H1 (cell line): ENCODE measurements around the gene NDUFA12.

Source experiments
- CTCF ChIP-seq, 3 experiments: IDR thresholded peaks; 1 replicate in 2 of 3; 2 replicates in 1 of 3; pipeline versions ENCODE4 v1.5.1 to v1.6.1; 2011; ENCODE audit warnings: low read length in 3 of 3, mild to moderate bottlenecking in 3 of 3, inconsistent platforms in 2 of 3, low read depth in 1 of 3, moderate library complexity in 1 of 3; ENCODE audit not compliant: insufficient read depth in 1 of 3; ENCODE audit errors: control extremely low read depth in 1 of 3
- EP300 ChIP-seq, 2 experiments: IDR thresholded peaks; 1 replicate in 1 of 2; 2 replicates in 1 of 2; pipeline ENCODE4 v1.6.1; 2011 to 2012; ENCODE audit warnings: low read depth in 2 of 2, low read length in 2 of 2, mild to moderate bottlenecking in 2 of 2, borderline replicate concordance in 1 of 2, inconsistent platforms in 1 of 2, moderate library complexity in 1 of 2
- EZH2 ChIP-seq: fragments of 200-600 bp; sonication (generic); IDR thresholded peaks from 2 replicates; pipeline ENCODE4 v1.7.1; 2012; ENCODE audit warnings: low read depth, mild to moderate bottlenecking, moderate library complexity, low read length, inconsistent platforms; ENCODE audit not compliant: severe bottlenecking
- MAX ChIP-seq: IDR thresholded peaks from 2 replicates; pipeline ENCODE4 v1.6.1; 2012; ENCODE audit warnings: inconsistent platforms
- POLR2A ChIP-seq, 2 experiments: IDR thresholded peaks; 1 replicate in 1 of 2; 2 replicates in 1 of 2; pipeline ENCODE4 v1.6.1; 2011; ENCODE audit warnings: low read depth in 2 of 2, low read length in 2 of 2, mild to moderate bottlenecking in 2 of 2; ENCODE audit errors: control extremely low read depth in 1 of 2
- POLR2AphosphoS5 ChIP-seq: IDR thresholded peaks from 2 replicates; pipeline ENCODE4 v1.6.1; 2011; ENCODE audit warnings: low read depth, low read length
- RAD21 ChIP-seq, 2 experiments: IDR thresholded peaks in 1 of 2; conservative IDR thresholded peaks in 1 of 2; 2 replicates each; pipeline ENCODE4 v1.6.1; 2011; ENCODE audit warnings: low read depth in 2 of 2, low read length in 2 of 2, improper control_type of control experiment in 1 of 2, inconsistent platforms in 1 of 2, mild to moderate bottlenecking in 1 of 2, moderate library complexity in 1 of 2
- SUZ12 ChIP-seq: fragments of 200-600 bp; sonication (generic); IDR thresholded peaks from 2 replicates; pipeline ENCODE4 v1.6.1; 2012; ENCODE audit warnings: mild to moderate bottlenecking, inconsistent platforms, low read length, moderate library complexity, mixed read lengths
- TAF1 ChIP-seq: IDR thresholded peaks from 2 replicates; pipeline ENCODE4 v1.6.1; 2011; ENCODE audit warnings: mild to moderate bottlenecking, low read depth, low read length
- TEAD4 ChIP-seq: IDR thresholded peaks from 2 replicates; pipeline ENCODE4 v1.6.1; 2012; ENCODE audit warnings: low read depth, low read length, inconsistent platforms, mixed read lengths

GRCh38 chr12:94952325-94952724 lies 51.2 kb downstream of the NDUFA12 start:
- TF ChIP-seq POLR2A (IDR thresholded peaks at IDR 0.05; ENCODE audit: control extremely low read depth in 1 of 2, low read depth in 2 of 2, low read length in 2 of 2) (no peak), CTCF (IDR thresholded peaks at IDR 0.05; ENCODE audit: control extremely low read depth in 1 of 3, insufficient read depth in 1 of 3, low read depth in 1 of 3, low read length in 3 of 3) (no peak), RAD21 (IDR thresholded peaks at IDR 0.05 in 1 of 2, conservative IDR thresholded peaks at IDR 0.05 in 1 of 2; ENCODE audit: low read depth in 2 of 2, low read length in 2 of 2) (no peak), TAF1 (no peak), POLR2AphosphoS5 (no peak), EZH2 (no peak), TEAD4 (no peak), SUZ12 (no peak), EP300 (IDR thresholded peaks at IDR 0.05; ENCODE audit: borderline replicate concordance in 1 of 2, low read depth in 2 of 2, low read length in 2 of 2) (no peak), MAX (no peak)
